WTC11 (cell line): ENCODE results near the gene PRR35. TPM values are rescaled to one million over a fixed set of nuclear protein-coding genes. Genes with fewer than 3 reads are reported as not detected.

Experiments
- ATAC-seq: fragments of 200-7000 bp; cut with Tn5 transposase; 2 replicates; pipeline ENCODE4 v1.10.0; 2021; ENCODE audit warnings: mild to moderate bottlenecking, moderate library complexity
- CTCF ChIA-PET: fragments of 300-600 bp; sonication (Branson Sonifier 250); formaldehyde crosslinking; loops from one replicate; lab custom pipeline; 2021; ENCODE audit warnings: antibody characterized with exemption; lab: Charles Lee
- POLR2A ChIA-PET: fragments of 350-600 bp; sonication (Branson Sonifier 250); formaldehyde crosslinking; loops from one replicate; lab custom pipeline; 2021; ENCODE audit warnings: antibody characterized with exemption; lab: Charles Lee
- DNase-seq: peaks from one replicate; pipeline ENCODE4 v3.0.0; 2021; ENCODE audit warnings: low spot score
- H3K27ac Mint-ChIP-seq: 2 replicates; pipeline ENCODE4 v1.8.0; 2021; ENCODE audit warnings: mixed read lengths
- H3K27me3 Mint-ChIP-seq: 2 replicates; pipeline ENCODE4 v1.8.0; 2021; ENCODE audit warnings: low read depth, mild to moderate bottlenecking, moderate library complexity, mixed read lengths
- H3K36me3 Mint-ChIP-seq: 2 replicates; pipeline ENCODE4 v1.8.0; 2021; ENCODE audit warnings: mixed read lengths
- H3K4me1 Mint-ChIP-seq: 2 replicates; pipeline ENCODE4 v1.8.0; 2022; ENCODE audit warnings: mixed read lengths
- H3K4me3 Mint-ChIP-seq: 2 replicates; pipeline ENCODE4 v1.8.0; 2021; ENCODE audit warnings: mild to moderate bottlenecking, moderate library complexity, mixed read lengths
- H3K9me3 Mint-ChIP-seq: 2 replicates; pipeline ENCODE4 v1.8.0; 2021; ENCODE audit warnings: mixed read lengths
- CBFB ChIP-seq: sonication (generic); formaldehyde crosslinking; IDR thresholded peaks from 2 replicates; pipeline ENCODE4 v1.8.1; 2022; ENCODE audit warnings: mild to moderate bottlenecking, low read depth, missing genetic modification reagents
- IRF2 ChIP-seq: sonication (generic); formaldehyde crosslinking; IDR thresholded peaks from 2 replicates; pipeline ENCODE4 v1.8.0; 2022; ENCODE audit warnings: low read depth, missing genetic modification reagents, borderline replicate concordance
- NFYB ChIP-seq: sonication (generic); formaldehyde crosslinking; conservative IDR thresholded peaks from 2 replicates; pipeline ENCODE4 v1.8.0; 2022; ENCODE audit warnings: low read depth, missing genetic modification reagents
- OVOL2 ChIP-seq: fragments of 250-450 bp; sonication (Bioruptor Pico); IDR thresholded peaks from 2 replicates; pipeline ENCODE4 v1.9.0; 2021; ENCODE audit warnings: mild to moderate bottlenecking, borderline replicate concordance
- ZBTB21 ChIP-seq: sonication (generic); formaldehyde crosslinking; IDR thresholded peaks from 2 replicates; pipeline ENCODE4 v1.8.1; 2023; ENCODE audit warnings: mild to moderate bottlenecking, missing genetic modification reagents, borderline replicate concordance
- ZNF671 ChIP-seq: fragments of 250-450 bp; sonication (Bioruptor Pico); IDR thresholded peaks from 2 replicates; pipeline ENCODE4 v1.8.0; 2021; ENCODE audit warnings: mild to moderate bottlenecking
- total RNA-seq: library from RNA; stranded (reverse); gene quantifications from 3 replicates; pipeline ENCODE4 v1.2.3, GENCODE V29; 2021
- TF ChIP-seq, protein P1 (sequence below): sonication (generic); formaldehyde crosslinking; IDR thresholded peaks from 2 replicates; pipeline ENCODE4 v1.8.0; 2022; ENCODE audit warnings: mild to moderate bottlenecking, missing genetic modification reagents
- TF ChIP-seq, protein P2 (sequence below): sonication (generic); formaldehyde crosslinking; IDR thresholded peaks from 2 replicates; pipeline ENCODE4 v1.8.0; 2023; ENCODE audit warnings: mild to moderate bottlenecking, missing genetic modification reagents
- TF ChIP-seq, protein P3 (sequence below): sonication (generic); formaldehyde crosslinking; IDR thresholded peaks from 2 replicates; pipeline ENCODE4 v1.8.1; 2022; ENCODE audit warnings: mild to moderate bottlenecking, moderate library complexity, missing genetic modification reagents
- TF ChIP-seq, protein P4 (sequence below): sonication (generic); formaldehyde crosslinking; IDR thresholded peaks from 2 replicates; pipeline ENCODE4 v1.8.1; 2023; ENCODE audit warnings: mild to moderate bottlenecking, missing genetic modification reagents, borderline replicate concordance
- TF ChIP-seq, protein P5 (sequence below): fragments of 250-450 bp; sonication (Bioruptor Pico); IDR thresholded peaks from 2 replicates; pipeline ENCODE4 v2.1.2; 2022; ENCODE audit warnings: mild to moderate bottlenecking, moderate library complexity

Gene PRR35
- total RNA-seq, 1 experiment from 2014 or later, result 0.72 TPM

DNA sequence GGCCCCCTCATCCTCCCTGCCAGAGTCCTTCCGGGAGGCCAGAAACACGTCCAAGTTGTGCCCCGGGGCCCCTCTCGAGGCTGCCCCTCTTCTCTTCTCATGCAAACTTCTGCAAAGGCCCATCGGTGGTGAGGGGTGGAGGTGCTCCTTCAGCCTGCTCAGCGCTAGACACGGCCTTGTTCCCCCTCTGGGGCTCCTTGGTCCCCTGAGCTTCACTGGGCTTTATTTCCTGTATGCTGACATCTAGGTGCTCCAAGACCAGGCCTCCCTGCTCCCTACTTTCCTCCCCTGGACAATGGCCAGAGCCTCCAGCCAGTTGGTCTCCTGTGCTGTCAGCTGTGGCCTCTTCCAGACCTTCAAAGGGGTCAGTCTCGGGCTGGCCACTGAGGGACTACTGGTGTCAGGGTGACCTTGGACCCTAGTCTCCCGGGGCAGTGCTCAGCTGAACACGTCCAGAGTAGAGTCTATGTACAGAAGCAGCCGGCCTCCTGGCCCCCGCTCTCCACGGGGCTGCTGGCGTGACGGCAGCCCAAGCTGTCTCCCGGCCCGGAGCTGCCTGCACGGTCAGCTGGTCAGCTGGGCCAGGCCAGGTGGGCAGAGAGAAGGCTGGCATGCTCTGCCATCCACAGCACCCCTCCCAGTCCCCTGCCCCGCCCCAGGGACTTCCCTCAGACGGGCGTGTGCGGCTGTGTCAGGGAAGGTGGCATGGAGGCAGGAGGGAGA is 1.7 kb upstream of the PRR35 start:
- Mint-ChIP-seq H3K27me3 (peaks cover 29% of the 10 kb centered on the region), H3K4me3 (no peak overlapping the region), H3K27ac (no peak overlapping the region), H3K4me1 (no peaks in the 10 kb centered on the region), H3K9me3 (no peaks in the 10 kb centered on the region), H3K36me3 (no peaks in the 10 kb centered on the region)
- no peak for TF ChIP-seq IRF2
- TF ChIP-seq, protein P1, sequence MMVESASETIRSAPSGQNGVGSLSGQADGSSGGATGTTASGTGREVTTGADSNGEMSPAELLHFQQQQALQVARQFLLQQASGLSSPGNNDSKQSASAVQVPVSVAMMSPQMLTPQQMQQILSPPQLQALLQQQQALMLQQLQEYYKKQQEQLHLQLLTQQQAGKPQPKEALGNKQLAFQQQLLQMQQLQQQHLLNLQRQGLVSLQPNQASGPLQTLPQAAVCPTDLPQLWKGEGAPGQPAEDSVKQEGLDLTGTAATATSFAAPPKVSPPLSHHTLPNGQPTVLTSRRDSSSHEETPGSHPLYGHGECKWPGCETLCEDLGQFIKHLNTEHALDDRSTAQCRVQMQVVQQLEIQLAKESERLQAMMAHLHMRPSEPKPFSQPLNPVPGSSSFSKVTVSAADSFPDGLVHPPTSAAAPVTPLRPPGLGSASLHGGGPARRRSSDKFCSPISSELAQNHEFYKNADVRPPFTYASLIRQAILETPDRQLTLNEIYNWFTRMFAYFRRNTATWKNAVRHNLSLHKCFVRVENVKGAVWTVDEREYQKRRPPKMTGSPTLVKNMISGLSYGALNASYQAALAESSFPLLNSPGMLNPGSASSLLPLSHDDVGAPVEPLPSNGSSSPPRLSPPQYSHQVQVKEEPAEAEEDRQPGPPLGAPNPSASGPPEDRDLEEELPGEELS (CRISPR knock-in tag), result no peak
- CTCF ChIA-PET, result interaction anchor here (0.9 to 1.5 kb wide), 6 partner anchors 9 to 166 kb away, joined by 3 to 5 read pairs (median 4); no protein-coding TSS in a partner anchor
- ATAC-seq, result no peak
- POLR2A ChIA-PET, result no interaction called here
- DNase-seq, result no peak

DNA sequence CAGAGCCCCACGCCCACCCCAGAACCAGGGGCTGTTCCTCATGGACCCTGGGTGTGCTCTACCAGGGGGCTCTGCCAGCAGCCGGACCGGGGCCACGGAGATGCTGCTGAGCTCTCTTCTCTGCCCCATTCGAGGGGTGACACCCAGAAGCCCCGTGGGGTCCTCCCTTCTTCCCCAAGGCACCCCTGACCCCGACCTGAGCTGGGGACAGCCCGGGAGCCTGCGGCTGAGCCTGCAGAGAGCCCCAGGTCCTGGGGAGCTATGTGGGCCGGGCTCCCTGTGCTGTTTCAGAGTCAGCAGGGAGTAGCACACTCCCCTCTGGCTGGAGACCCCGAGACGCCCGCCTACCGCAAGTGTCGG is 1.2 kb upstream of the PRR35 start:
- CTCF ChIA-PET, result interaction anchor here (0.9 to 1.5 kb wide), 8 partner anchors 9 to 167 kb away, joined by 3 to 5 read pairs (median 4); no protein-coding TSS in a partner anchor
- Mint-ChIP-seq H3K9me3 (no peaks in the 10 kb centered on the region), H3K4me3 (peak overlapping the region; percentile 62)
- TF ChIP-seq, protein P2, sequence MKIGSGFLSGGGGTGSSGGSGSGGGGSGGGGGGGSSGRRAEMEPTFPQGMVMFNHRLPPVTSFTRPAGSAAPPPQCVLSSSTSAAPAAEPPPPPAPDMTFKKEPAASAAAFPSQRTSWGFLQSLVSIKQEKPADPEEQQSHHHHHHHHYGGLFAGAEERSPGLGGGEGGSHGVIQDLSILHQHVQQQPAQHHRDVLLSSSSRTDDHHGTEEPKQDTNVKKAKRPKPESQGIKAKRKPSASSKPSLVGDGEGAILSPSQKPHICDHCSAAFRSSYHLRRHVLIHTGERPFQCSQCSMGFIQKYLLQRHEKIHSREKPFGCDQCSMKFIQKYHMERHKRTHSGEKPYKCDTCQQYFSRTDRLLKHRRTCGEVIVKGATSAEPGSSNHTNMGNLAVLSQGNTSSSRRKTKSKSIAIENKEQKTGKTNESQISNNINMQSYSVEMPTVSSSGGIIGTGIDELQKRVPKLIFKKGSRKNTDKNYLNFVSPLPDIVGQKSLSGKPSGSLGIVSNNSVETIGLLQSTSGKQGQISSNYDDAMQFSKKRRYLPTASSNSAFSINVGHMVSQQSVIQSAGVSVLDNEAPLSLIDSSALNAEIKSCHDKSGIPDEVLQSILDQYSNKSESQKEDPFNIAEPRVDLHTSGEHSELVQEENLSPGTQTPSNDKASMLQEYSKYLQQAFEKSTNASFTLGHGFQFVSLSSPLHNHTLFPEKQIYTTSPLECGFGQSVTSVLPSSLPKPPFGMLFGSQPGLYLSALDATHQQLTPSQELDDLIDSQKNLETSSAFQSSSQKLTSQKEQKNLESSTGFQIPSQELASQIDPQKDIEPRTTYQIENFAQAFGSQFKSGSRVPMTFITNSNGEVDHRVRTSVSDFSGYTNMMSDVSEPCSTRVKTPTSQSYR (CRISPR knock-in tag), result no peak
- TF ChIP-seq ZBTB21 (CRISPR knock-in tag) (no peak), ZNF671 (CRISPR knock-in tag) (no peak), CBFB (CRISPR knock-in tag) (no peak), NFYB (CRISPR knock-in tag) (no peak), OVOL2 (CRISPR knock-in tag) (no peak)
- TF ChIP-seq, protein P3, sequence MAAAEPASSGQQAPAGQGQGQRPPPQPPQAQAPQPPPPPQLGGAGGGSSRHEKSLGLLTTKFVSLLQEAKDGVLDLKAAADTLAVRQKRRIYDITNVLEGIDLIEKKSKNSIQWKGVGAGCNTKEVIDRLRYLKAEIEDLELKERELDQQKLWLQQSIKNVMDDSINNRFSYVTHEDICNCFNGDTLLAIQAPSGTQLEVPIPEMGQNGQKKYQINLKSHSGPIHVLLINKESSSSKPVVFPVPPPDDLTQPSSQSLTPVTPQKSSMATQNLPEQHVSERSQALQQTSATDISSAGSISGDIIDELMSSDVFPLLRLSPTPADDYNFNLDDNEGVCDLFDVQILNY (CRISPR knock-in tag), result no peak
- TF ChIP-seq, protein P4, sequence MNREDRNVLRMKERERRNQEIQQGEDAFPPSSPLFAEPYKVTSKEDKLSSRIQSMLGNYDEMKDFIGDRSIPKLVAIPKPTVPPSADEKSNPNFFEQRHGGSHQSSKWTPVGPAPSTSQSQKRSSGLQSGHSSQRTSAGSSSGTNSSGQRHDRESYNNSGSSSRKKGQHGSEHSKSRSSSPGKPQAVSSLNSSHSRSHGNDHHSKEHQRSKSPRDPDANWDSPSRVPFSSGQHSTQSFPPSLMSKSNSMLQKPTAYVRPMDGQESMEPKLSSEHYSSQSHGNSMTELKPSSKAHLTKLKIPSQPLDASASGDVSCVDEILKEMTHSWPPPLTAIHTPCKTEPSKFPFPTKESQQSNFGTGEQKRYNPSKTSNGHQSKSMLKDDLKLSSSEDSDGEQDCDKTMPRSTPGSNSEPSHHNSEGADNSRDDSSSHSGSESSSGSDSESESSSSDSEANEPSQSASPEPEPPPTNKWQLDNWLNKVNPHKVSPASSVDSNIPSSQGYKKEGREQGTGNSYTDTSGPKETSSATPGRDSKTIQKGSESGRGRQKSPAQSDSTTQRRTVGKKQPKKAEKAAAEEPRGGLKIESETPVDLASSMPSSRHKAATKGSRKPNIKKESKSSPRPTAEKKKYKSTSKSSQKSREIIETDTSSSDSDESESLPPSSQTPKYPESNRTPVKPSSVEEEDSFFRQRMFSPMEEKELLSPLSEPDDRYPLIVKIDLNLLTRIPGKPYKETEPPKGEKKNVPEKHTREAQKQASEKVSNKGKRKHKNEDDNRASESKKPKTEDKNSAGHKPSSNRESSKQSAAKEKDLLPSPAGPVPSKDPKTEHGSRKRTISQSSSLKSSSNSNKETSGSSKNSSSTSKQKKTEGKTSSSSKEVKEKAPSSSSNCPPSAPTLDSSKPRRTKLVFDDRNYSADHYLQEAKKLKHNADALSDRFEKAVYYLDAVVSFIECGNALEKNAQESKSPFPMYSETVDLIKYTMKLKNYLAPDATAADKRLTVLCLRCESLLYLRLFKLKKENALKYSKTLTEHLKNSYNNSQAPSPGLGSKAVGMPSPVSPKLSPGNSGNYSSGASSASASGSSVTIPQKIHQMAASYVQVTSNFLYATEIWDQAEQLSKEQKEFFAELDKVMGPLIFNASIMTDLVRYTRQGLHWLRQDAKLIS (CRISPR knock-in tag), result no peak
- TF ChIP-seq, protein P5, sequence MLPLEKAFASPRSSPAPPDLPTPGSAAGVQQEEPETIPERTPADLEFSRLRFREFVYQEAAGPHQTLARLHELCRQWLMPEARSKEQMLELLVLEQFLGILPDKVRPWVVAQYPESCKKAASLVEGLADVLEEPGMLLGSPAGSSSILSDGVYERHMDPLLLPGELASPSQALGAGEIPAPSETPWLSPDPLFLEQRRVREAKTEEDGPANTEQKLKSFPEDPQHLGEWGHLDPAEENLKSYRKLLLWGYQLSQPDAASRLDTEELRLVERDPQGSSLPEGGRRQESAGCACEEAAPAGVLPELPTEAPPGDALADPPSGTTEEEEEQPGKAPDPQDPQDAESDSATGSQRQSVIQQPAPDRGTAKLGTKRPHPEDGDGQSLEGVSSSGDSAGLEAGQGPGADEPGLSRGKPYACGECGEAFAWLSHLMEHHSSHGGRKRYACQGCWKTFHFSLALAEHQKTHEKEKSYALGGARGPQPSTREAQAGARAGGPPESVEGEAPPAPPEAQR (CRISPR knock-in tag), result no peak
- TF ChIP-seq, all 79 proteins: peak for 0
- H3K27ac Mint-ChIP-seq, result no peak overlapping the region
- H3K27me3 Mint-ChIP-seq, result peaks cover 29% of the 10 kb centered on the region
- H3K4me1 Mint-ChIP-seq, result no peaks in the 10 kb centered on the region
- ATAC-seq (no peak), DNase-seq (no peak)
- POLR2A ChIA-PET, result no interaction called here
- no peaks in the 10 kb centered on the region for H3K36me3 Mint-ChIP-seq
